ENCODE data around the gene RPS6KA6. TPM values are rescaled to one million over a fixed set of nuclear protein-coding genes. Genes with fewer than 3 reads are reported as not detected.

RPS6KA6 gene
- polyA plus RNA-seq (ENCODE audit: insufficient read depth in 1 of 5, insufficient read length in 5 of 5, low replicate concordance in 1 of 5): 10 to 100 TPM in 3 of 5 donors, 1 to 10 TPM in 2; 4.9 to 11.4 (median 10.5) TPM
- long read RNA-seq, donor 1: 0 reads
- long read RNA-seq, donor 2: 0 reads
- long read RNA-seq, donor 3: 0 reads
- long read RNA-seq, donor 4: 0 reads
- long read RNA-seq, donor 5: 0 reads
- long read RNA-seq, donor 6: 0 reads
- long read RNA-seq, donor 7: 0 reads
- long read RNA-seq, donor 8: 0 reads

DNA sequence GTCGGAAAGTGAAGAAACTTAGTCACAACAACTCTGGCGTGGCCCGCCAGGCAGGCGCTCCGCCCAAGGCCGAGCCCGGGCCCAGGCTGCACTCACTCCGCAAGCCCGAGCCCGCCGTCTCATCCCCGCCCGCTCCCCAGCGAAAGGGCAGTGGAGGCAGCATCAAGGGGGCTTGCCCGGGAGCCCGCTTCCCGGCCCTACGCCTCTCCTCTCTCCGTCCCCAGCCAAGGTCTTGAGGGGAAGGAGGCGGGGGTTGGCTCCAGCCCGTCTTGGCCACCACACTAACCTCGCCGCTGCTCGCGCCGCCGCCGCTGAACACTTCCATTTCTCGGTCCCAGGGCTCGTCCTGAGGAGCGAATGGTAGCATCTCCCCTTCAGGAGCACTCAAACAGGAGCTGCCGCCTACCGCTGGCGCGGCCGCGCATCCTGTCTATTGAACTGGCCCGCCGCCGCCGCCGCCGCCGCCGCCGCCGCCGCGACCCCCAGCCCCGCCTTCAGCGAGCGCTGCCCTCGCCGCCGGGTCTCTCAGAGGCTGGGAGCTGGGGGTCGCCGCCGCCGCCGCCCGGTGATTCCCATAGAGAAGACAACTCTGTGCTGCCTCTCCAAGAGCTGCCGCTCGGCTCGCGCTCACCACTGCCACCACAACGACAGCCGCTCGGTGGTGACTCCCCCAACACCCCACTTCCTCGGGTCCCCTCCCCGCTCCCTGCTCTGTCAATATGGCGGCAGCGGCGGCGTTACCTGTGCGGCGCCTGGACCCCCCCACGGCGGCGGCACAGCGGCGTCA lies at the start of gene RPS6KA6:
Gene RPS6KA6 (minus strand): TSS at position 667 of the 787 bp plus-strand sequence. CDS start 300 bp downstream, at position 367.
- DNase-seq: peak; percentile 23 to 29

GRCh38 chrX:84224741-84225140 lies 36.7 kb upstream of the RPS6KA6 start:
- no peak for DNase-seq

DNA sequence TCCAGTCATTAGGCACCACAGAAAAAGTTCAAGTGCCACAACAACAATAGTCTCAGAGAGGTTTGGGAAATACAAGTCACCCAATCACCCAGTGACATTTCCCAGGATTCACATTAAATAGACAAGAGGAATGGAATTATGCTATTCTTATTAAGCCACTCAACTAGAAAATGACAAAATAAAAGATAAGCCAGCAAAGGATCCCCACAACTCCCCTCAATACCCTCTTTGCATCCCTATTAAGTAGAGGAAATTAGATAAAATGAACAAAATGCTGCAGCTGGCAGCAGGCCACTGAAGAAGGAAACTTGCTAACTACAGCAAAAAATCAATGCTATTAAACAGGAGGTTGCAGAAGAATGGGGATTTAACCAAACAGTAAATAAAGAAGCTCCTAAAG lies 35.3 kb upstream of the RPS6KA6 start:
- peak; percentile 2 to 5 for DNase-seq

DNA sequence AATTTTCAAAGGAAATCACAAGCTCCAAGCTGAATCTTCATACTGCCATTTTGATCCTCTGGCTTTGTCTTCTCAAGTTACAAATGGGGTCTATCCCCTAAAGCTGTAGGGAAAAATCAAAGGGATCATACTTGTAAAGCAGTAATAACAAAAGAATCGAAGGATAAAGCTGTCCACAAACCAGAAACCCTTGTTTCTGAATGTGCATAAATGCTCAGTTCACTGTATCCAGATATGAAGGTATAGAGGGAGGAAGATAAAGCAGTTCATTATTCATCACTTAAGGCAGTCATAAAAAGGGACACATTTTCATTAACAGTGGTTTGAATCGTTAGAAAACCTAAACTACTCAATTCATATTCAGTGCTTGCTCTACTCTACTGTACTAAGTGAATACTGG lies 33.2 kb upstream of the RPS6KA6 start:
- no peak for DNase-seq

- no peak for DNase-seq
These were observed 31.6 kb upstream of the RPS6KA6 start for GRCh38 chrX:84219551-84219950.

DNA sequence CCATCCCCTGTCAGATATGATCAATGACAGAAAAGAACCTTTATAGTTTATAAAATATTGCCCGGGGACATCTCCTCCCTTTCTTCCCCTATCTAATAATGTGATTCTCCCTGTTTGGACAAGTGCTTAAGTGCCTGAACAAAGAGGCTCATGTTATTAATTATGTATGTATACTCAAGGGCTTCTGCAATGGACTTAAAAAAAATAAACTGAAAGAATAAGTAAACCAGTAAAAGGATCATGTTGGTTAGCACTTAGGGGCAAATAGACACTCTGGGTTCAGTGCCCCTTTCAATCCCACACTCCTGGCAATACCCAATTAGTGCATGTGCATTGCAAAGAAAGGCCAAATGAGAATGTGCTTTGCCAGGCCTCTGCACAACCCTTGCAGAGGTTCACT lies 30.7 kb upstream of the RPS6KA6 start:
- DNase-seq: no peak

DNA sequence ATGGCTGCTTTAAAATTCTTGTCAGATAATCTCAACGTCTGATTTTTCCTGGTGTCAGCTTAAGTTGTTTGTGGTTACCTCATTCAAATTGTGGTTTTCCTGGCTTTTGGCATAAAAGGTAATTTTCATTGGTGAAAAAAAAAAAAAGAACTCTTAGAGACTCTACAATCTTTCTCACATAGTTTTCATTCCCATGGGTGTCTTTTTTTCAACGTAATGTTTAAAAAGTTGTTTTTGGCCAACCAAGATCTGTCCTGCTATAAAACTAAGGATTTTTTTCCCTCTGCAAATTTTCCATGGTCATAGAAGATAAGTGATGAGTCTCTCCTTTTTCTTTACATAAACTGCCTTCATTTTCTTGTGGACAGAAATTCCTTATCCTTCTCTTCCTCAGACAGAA lies 28.9 kb upstream of the RPS6KA6 start:
- DNase-seq: no peak

- DNase-seq: no peak
These were observed 28.4 kb upstream of the RPS6KA6 start for GRCh38 chrX:84216406-84216805.

- DNase-seq: no peak
These were observed 17.3 kb upstream of the RPS6KA6 start for GRCh38 chrX:84205276-84205675.

DNA sequence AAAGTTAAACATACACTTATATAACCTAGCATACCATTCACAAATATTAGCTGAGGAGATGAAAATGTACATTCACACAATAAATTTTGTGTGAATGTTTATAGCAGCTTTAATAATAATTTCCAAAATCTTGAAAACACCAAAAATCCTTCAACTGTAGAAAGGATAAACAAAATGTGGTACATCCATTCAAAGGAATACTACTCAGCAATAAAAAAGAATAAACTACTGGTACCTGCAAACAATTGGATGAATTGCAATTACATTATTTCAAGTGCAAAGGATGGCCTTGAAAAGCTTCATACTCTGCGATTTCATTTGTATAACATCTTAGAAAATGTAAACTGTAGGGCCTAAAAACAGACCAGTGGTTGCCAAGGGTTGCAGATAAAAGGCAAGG lies 11.7 kb upstream of the RPS6KA6 start:
- no peak for DNase-seq

- no peak for DNase-seq
These were observed 9.6 kb upstream of the RPS6KA6 start for GRCh38 chrX:84197550-84197949.

- no peak for DNase-seq
These were observed 4.0 kb upstream of the RPS6KA6 start for GRCh38 chrX:84192006-84192405.

DNA sequence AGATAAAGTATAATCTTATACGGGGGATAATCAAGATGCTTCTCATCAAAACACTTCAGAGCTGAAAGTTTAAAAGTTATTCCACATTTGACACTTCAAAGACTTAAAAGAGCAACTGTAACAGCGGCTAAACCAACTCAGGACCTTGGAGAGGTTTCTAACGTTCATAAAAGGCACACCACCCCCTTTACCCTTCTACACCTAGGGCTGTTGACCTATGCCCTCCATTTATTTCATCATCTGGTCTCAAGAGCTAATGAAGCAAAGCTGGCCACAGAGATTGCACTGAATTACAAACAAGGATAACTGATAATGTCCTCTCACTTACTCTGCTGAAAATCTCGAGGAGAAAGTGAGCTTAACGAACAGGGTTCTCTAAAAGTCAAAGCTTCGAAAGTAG lies 1.1 kb upstream of the RPS6KA6 start:
- no peak for DNase-seq

DNA sequence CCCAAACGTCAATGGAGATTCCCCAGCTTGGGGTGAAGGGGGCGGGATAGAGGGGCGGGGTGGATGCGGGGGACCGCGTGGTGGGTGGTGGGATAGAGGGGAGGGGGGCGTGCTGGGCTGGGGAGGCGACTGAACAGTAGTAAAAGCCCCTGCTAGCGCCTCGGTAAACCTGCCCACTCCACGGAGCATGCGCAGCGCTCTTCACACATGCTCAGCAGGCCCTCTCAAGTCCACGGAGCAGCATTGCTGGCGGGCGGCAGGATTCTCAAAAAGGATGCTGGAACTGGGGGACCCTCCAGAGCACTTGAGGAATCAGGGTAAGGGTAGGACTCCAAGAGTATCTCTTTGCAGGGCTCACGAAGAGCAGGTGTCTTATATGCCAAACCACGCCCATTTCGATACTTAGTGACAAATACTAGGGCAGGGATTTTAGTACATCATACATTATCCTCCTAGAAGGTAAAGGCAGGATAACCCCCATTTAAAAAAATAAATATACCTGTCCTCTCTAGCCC lies 378 bp upstream of the RPS6KA6 start:
- peak; percentile 56 to 62 for DNase-seq

GRCh38 chrX:84186603-84187532 lies 1.1 kb downstream of the RPS6KA6 start:
- peak in 1 of 2 donors; percentile 4 for DNase-seq

GRCh38 chrX:84182516-84182915 lies 5.5 kb downstream of the RPS6KA6 start:
- no peak for DNase-seq

- no peak for DNase-seq
These were observed 12.0 kb downstream of the RPS6KA6 start for GRCh38 chrX:84175958-84176357.

DNA sequence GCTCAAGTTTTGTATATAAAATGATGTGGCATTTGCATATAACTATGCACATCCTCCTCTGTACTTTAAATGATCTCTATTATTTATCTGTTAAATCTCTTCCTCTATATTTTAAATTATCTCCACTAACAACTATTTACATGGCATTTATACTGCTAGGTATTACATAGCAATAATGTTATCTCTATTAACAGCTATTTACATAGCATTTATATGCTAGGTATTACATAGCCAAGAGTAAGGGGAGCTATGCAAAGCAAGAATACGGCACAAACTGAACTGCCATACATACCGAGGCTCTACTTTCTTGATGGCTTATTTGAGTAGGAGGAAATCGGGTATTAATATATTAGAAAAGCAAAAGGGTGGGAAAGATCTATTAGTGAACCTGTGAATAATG lies 12.7 kb downstream of the RPS6KA6 start:
- no peak for DNase-seq

DNA sequence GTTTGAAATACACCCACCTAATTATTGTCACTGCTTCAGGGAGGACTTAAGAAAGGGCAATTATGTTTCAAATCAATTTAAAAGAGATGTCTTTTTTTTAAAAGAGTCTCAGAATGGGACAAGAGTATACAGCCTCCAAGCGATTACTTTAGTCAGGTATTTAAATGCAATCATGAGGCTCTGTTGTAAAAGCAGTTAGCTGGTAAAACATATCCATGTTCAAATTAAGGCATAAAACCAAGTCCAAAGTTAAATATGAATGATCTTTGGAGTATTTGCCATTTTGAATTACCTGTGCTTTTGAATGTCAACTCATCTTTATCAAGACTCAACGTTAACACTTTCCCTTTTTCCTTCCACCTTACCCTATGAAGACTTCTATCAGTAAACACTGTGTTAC lies 13.7 kb downstream of the RPS6KA6 start:
- no peak for DNase-seq

DNA sequence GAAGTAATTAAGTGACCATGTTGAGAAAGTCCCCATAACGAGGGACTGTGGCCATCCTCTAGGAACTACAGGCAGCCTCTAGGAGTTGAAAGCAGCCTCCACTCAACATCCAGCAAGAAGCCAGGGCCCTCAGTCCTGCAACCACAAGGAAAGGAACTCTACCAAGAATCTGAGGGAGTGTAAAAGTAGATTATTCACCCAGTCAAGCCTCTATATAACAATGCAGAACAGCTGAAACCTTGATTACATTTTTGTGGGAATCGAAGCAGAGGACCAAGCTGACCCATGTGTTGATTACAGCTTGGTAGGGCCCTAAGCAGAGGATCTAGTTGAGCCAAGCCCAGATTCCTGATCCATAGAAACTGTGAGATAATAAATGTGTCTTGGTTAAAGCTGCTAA lies 17.1 kb downstream of the RPS6KA6 start:
- DNase-seq: no peak

DNA sequence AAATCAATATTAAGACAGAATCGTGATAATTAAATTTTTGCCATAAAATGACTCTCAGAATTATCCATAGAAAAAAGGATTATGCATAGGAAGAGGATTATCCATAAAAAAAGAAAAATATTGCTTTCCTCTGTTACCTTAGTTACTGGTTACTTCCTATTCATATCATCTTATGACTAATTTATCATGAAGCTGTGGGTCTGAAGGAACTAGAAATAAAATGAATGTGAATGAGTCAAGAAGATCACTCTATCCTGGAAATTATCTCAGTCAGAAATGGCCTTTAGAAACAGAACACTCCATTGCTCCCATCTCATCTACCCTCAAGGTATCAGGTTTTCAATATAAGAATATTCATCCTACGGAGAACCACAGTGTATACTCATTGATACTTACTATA lies 19.4 kb downstream of the RPS6KA6 start:
- no peak for DNase-seq

DNA sequence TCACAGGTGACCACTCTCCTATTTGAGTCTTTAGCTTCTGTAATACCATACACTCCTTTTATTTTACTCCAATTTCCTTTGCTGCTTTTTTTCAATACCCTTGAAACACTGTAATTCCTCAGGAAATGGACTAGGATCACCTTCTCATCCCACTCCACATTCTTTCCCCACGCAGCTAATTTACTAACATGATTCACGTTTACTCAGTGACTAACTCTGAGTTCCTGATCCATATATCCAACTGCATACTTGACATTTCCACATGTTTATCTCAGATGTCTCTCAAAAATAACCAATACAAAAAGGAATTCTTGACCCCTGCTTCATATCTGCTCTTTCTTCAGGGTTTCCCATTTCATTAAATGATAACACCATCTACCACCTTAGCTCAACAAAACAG lies 19.9 kb downstream of the RPS6KA6 start:
- DNase-seq: no peak

All from right lung (tissue), 10 donors.